Heart left ventricle (tissue), 16 donors: ENCODE results near the gene NLK. TPM values are rescaled to one million over a fixed set of nuclear protein-coding genes. Genes with fewer than 3 reads are reported as not detected.
A peak's percentile ranks its signal among the peaks of the same experiment; 100 is the strongest.
"Not testable (repeated sequence)": the region's sequence is repeated elsewhere in the genome, so short reads cannot be mapped to it uniquely, and the experiment has no call there.

Experiments
- ATAC-seq, 4 donors: fragments of 200-7000 bp; cut with Tn5 transposase; one replicate each; pipeline ENCODE4 v1.9.1; 2020 to 2022; ENCODE audit warnings: moderate library complexity in 4 of 4, mild to moderate bottlenecking in 3 of 4, moderate number of reproducible peaks in 1 of 4
- DNase-seq, 5 donors: peaks; one replicate each; pipeline ENCODE4 v3.0.0-alpha.2; 2020
- H3K27ac ChIP-seq, 12 donors: fragments of 200-600 bp; sonication (generic) in 4 of 12; one replicate each; pipeline versions ENCODE4 v1.5.0 to v1.8.0; 2016 to 2022; ENCODE audit warnings: mild to moderate bottlenecking in 2 of 12
- H3K27me3 ChIP-seq, 9 donors: fragments of 200-600 bp; sonication (generic) in 2 of 9; one replicate each; pipeline versions ENCODE4 v1.5.1 to v1.8.0; 2016 to 2022; ENCODE audit warnings: mild to moderate bottlenecking in 3 of 9
- H3K36me3 ChIP-seq, 9 donors: fragments of 200-600 bp; sonication (generic) in 2 of 9; one replicate each; pipeline versions ENCODE4 v1.5.0 to v1.8.0; 2018 to 2022; ENCODE audit warnings: mild to moderate bottlenecking in 2 of 9
- H3K4me1 ChIP-seq, 12 donors: fragments of 200-600 bp; sonication (generic) in 4 of 12; one replicate each; pipeline versions ENCODE4 v1.5.0 to v1.8.0; 2016 to 2022; ENCODE audit warnings: mild to moderate bottlenecking in 3 of 12
- H3K4me3 ChIP-seq, 12 donors: fragments of 200-600 bp; sonication (generic) in 4 of 12; one replicate each; pipeline versions ENCODE4 v1.5.0 to v1.8.0; 2017 to 2022; ENCODE audit warnings: mild to moderate bottlenecking in 9 of 12, moderate library complexity in 4 of 12
- H3K9me3 ChIP-seq, 12 donors: fragments of 200-600 bp; sonication (generic) in 4 of 12; one replicate each; pipeline versions ENCODE4 v1.5.0 to v1.8.0; 2016 to 2022; ENCODE audit warnings: mild to moderate bottlenecking in 1 of 12
- CTCF ChIP-seq, 12 donors: fragments of 200-600 bp; sonication (generic) in 4 of 12; IDR thresholded peaks; one replicate each; pipeline versions ENCODE4 v1.5.0 to v1.8.0; 2018 to 2022; ENCODE audit warnings: antibody characterized with exemption in 12 of 12, mild to moderate bottlenecking in 5 of 12
- WGBS, 4 donors: extraction: QIAGEN DNeasy Blood & Tissue Kit in 2 of 4; methylation state at CpG; one replicate each; pipeline versions ENCODE4 v1.1.5 to v1.1.7; 2013 to 2018; 5-methylcytosine and 5-hydroxymethylcytosine counted together
- intact Hi-C, 10 donors: fragments of 100-400 bp; cut with DNase I; formaldehyde crosslinking; loops; one replicate each; pipeline versions ENCODE4 v1.11.1 to v1.14.2; 2022
- polyA plus RNA-seq, 2 donors: library from polyadenylated mRNA; stranded (reverse); fragments of 200-250 nt; gene quantifications; one replicate each; pipeline ENCODE4 v1.2.3, GENCODE V29; 2013
- total RNA-seq, 9 donors: library from RNA; depleted of rRNA in 2 of 9; stranded (reverse); fragments of >200 nt in 2 of 9; fragmentation: NEBNext Ultra II Directional in 3 of 9; extraction: Animal tissue kit (Norgen Biotek cat#: 25700) in 3 of 9; gene quantifications; one replicate each; pipeline versions ENCODE4 v1.1.0 to v1.2.4, GENCODE V29; 2016 to 2023
- donor health status: ischemic (EF 13 %, LVEDD 7.1; RV severe dilation, severe dysfunction).
- donor health status: healthy with polysubstance abuse.
- donor health status: DM: no; HTN: yes; CAD: no.
- donor health status: DM: no; HTN: no; CAD: no.
- donor health status: ischemic (EF 25% LVEDD 6.9; RV normal size, moderate dysfunction).
- donor health status: ischemic (EF 25% LVEDD 5.7; RV mildly dilated, moderate dysfunction).
- donor health status: healthy.
- donor health status: DM: yes; HTN: yes; CAD: no.
- donor health status: ischemic (EF 35%, LVEDD 5.7; RV mildly dilated, moderate dysfunction).
- donor health status: nonischemic (EF 11% LVEDD 7.7; RV severe dilation, severe dysfunction).
- donor health status: DM: yes; HTN: yes; CAD: no.
- donor health status: PGD.
- donor health status: ischemic (EF 29% LVEDD 5.4; RV normal size, mild dysfunction).
- donor health status: nonischemic (EF 23%, LVEDD 6.1; RV moderate dilation, normal function).

The NLK gene
- total and polyA plus RNA-seq, 11 donors, result 8.1 to 29.1 (median 20.0) TPM

GRCh38 chr17:28232966-28233870 lies 190.7 kb downstream of the NLK start:
- 55 to 61% (median 57%) methylated on average over 21 of the region's 21 CpGs for WGBS, 4 donors
- H3K4me1 ChIP-seq, H3K4me3 ChIP-seq, H3K27ac ChIP-seq, H3K9me3 ChIP-seq, ATAC-seq, H3K36me3 ChIP-seq, intact Hi-C loops: not testable (repeated sequence)
- peak in 11 of 12 donors; percentile 23 to 62 (median 46) for TF ChIP-seq CTCF (IDR thresholded peaks at IDR 0.05)
- peaks cover 2 to 26% (median 16%) of the 10 kb centered on the region in 9 donors for H3K27me3 ChIP-seq
- peak in 1 of 5 donors; percentile 19 for DNase-seq

- H3K36me3 ChIP-seq, H3K4me3 ChIP-seq, H3K4me1 ChIP-seq, H3K27ac ChIP-seq, H3K9me3 ChIP-seq, intact Hi-C loops, ATAC-seq: not testable (repeated sequence)
- 70 to 86% (median 83%) methylated on average over 22 of the region's 22 CpGs for WGBS, 4 donors
- peaks cover 0 to 17% (median 11%) of the 10 kb centered on the region in 9 donors for H3K27me3 ChIP-seq
- DNase-seq, result peak in 1 of 5 donors; percentile 19
Observed at GRCh38 chr17:28233872-28234856, 191.7 kb downstream of the NLK start.

- peak in 1 of 5 donors; percentile 16 for DNase-seq
- intact Hi-C loops, H3K4me1 ChIP-seq, H3K36me3 ChIP-seq, H3K9me3 ChIP-seq, H3K27ac ChIP-seq, H3K27me3 ChIP-seq, ATAC-seq, H3K4me3 ChIP-seq: not testable (repeated sequence)
- WGBS, 4 donors, result 79 to 88% (median 84%) methylated on average over 10 to 12 of the region's 12 CpGs
Observed at GRCh38 chr17:28235066-28235700, 192.7 kb downstream of the NLK start.

- 38 to 51% (median 43%) methylated on average over 12 to 13 of the region's 13 CpGs for WGBS, 4 donors
- H3K4me1 ChIP-seq, ATAC-seq, intact Hi-C loops, H3K36me3 ChIP-seq, H3K27me3 ChIP-seq, H3K4me3 ChIP-seq, H3K9me3 ChIP-seq, H3K27ac ChIP-seq: not testable (repeated sequence)
- DNase-seq, result peak in 1 of 5 donors; percentile 16
Observed at GRCh38 chr17:28236033-28236653, 193.7 kb downstream of the NLK start.

- H3K27me3 ChIP-seq, H3K27ac ChIP-seq, DNase-seq, ATAC-seq, H3K4me1 ChIP-seq, H3K36me3 ChIP-seq, H3K9me3 ChIP-seq, H3K4me3 ChIP-seq, intact Hi-C loops: not testable (repeated sequence)
- 72 to 90% (median 82%) methylated on average over 19 to 21 of the region's 21 CpGs for WGBS, 4 donors
Observed at GRCh38 chr17:28238547-28239270, 196.2 kb downstream of the NLK start.
